ENCODE data around the gene EDRF1.

Gene EDRF1

DNA sequence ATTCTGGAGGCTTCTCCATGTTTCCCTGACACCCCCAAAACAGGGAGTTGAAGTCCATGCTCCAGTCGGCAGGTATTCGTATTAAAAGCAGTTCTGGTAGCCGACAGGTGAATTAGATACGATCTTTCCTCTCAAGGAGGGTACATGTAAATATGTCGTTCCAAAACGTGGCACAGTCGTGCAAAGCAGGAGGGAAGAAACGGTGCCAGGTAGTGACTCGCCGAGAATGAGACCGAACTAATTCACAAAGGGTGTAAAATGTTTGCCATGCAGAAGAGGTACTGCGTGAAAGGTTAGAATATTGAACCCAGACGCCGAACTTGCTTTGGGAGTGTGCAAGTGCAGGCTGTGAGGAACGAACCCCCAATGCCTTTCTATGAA is 483 bp downstream of the EDRF1 start:
- no peak for DNase-seq
- Histone ChIP-seq H3K4me3 (ENCODE audit: low read depth, low read length) (peak overlapping the region; percentile 94), H3K27ac (peak overlapping the region; percentile 78), H3K36me3 (replicated peaks) (peaks cover 16% of the 10 kb centered on the region), H3K27me3 (replicated peaks) (no peaks in the 10 kb centered on the region)
- in situ Hi-C loops (cut with HindIII; ENCODE audit: low pct_ligation_motif_present, low sequenced_read_pairs): no loop called here
- TF ChIP-seq, protein P1, sequence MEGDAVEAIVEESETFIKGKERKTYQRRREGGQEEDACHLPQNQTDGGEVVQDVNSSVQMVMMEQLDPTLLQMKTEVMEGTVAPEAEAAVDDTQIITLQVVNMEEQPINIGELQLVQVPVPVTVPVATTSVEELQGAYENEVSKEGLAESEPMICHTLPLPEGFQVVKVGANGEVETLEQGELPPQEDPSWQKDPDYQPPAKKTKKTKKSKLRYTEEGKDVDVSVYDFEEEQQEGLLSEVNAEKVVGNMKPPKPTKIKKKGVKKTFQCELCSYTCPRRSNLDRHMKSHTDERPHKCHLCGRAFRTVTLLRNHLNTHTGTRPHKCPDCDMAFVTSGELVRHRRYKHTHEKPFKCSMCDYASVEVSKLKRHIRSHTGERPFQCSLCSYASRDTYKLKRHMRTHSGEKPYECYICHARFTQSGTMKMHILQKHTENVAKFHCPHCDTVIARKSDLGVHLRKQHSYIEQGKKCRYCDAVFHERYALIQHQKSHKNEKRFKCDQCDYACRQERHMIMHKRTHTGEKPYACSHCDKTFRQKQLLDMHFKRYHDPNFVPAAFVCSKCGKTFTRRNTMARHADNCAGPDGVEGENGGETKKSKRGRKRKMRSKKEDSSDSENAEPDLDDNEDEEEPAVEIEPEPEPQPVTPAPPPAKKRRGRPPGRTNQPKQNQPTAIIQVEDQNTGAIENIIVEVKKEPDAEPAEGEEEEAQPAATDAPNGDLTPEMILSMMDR (IDR thresholded peaks at IDR 0.05; ENCODE audit: low read depth, low read length, missing control alignments): no peak

DNA sequence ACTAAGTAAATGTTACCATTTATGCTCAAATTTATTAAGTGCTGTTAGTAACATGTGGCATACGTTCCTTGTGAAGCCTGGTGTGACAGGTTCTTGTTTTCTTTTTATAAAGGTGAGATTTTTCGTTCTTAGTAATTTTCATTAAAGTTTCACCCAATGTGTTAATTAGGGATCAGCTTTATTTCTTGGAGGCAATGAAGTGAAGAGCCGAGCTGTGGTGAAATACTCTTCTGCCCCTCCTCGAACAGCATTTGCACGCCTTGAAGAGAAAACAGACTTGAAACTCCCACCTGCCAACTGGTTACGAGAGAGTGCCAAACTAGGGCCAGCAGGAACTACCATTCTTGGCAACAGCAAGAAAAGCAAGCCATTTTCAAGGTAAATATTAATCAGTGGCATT is 1.5 kb downstream of the EDRF1 start:
- no peak overlapping the region for H3K27ac ChIP-seq
- TF ChIP-seq, protein P1 (IDR thresholded peaks at IDR 0.05; ENCODE audit: low read depth, low read length, missing control alignments): no peak
- in situ Hi-C loops (cut with HindIII; ENCODE audit: low pct_ligation_motif_present, low sequenced_read_pairs): no loop called here
- DNase-seq: no peak
- H3K27me3 ChIP-seq (replicated peaks): no peaks in the 10 kb centered on the region
- H3K36me3 ChIP-seq (replicated peaks): peaks cover 22% of the 10 kb centered on the region
- no peak overlapping the region for H3K4me3 ChIP-seq (ENCODE audit: low read depth, low read length)

DNA sequence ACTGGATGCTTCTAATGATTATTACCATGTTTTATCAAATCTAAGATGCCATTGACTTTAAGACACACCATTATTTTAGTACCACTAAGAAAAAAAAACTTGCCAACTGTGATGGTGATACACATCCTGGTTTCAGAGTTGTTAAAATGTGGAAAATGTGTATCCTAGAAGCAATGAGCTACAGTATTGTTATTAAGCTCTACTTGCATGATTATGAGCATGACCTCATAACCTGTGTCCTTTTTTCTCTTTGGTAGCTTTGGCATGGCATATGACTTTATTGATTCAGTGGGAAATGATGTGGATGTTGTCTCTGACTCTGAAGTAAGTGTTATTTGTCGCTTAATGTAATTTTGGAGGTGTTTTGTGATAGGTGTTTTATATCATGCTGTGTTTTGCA is 3.3 kb downstream of the EDRF1 start:
- H3K27me3 ChIP-seq (replicated peaks): no peaks in the 10 kb centered on the region
- TF ChIP-seq, protein P1 (IDR thresholded peaks at IDR 0.05; ENCODE audit: low read depth, low read length, missing control alignments): no peak
- peaks cover 37% of the 10 kb centered on the region for H3K36me3 ChIP-seq (replicated peaks)
- H3K4me3 ChIP-seq (ENCODE audit: low read depth, low read length): no peak overlapping the region
- in situ Hi-C loops (cut with HindIII; ENCODE audit: low pct_ligation_motif_present, low sequenced_read_pairs): no loop called here
- H3K27ac ChIP-seq: no peak overlapping the region
- no peak for DNase-seq

DNA sequence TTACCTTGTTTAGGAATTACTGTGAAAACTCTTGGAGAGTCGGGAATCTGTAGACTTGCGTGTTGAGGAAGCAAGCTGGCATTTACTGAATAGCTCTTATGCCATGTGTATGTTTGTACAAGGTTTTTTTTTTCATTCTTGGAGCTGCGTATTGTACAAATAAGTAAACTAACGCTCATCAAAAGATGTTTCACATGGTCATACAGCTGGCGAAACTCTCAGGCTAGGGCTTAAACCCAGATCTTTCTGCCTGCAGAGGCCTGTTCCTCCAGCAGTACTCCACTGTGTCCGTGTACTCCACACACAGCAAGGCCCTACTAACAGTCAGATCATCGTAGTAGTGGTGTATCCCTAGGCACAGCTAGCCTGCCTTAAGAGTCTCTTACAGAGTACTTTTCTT is 7.4 kb downstream of the EDRF1 start:
- in situ Hi-C loops (cut with HindIII; ENCODE audit: low pct_ligation_motif_present, low sequenced_read_pairs): no loop called here
- TF ChIP-seq, protein P1 (IDR thresholded peaks at IDR 0.05; ENCODE audit: low read depth, low read length, missing control alignments): no peak
- no peaks in the 10 kb centered on the region for H3K27me3 ChIP-seq (replicated peaks)
- no peak overlapping the region for H3K4me3 ChIP-seq (ENCODE audit: low read depth, low read length)
- no peak for DNase-seq
- H3K36me3 ChIP-seq (replicated peaks): peaks cover 62% of the 10 kb centered on the region
- H3K27ac ChIP-seq: no peak overlapping the region

DNA sequence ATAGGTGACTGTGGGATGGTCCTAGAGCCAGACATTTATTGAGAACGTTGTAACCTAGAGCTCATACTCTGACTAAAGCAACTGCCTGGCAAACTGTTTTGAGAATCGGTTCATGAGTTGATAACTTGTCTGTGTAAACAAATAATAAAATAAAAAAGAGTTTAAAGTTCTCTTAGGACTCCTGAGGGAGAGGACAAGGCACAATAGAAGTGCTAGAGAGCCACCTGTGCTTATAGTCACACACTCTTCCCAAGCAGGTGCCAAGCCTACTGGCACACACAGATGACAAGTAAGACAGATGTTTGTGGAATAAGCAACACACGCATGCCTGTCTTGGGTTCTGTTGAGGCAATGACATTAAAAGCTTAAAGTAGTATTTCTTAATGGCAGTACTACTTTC is 7.9 kb downstream of the EDRF1 start:
- Histone ChIP-seq H3K4me3 (ENCODE audit: low read depth, low read length) (no peak overlapping the region), H3K27me3 (replicated peaks) (no peaks in the 10 kb centered on the region), H3K27ac (no peak overlapping the region), H3K36me3 (replicated peaks) (peaks cover 60% of the 10 kb centered on the region)
- no peak for DNase-seq
- TF ChIP-seq, protein P1 (IDR thresholded peaks at IDR 0.05; ENCODE audit: low read depth, low read length, missing control alignments): no peak
- in situ Hi-C loops (cut with HindIII; ENCODE audit: low pct_ligation_motif_present, low sequenced_read_pairs): no loop called here

DNA sequence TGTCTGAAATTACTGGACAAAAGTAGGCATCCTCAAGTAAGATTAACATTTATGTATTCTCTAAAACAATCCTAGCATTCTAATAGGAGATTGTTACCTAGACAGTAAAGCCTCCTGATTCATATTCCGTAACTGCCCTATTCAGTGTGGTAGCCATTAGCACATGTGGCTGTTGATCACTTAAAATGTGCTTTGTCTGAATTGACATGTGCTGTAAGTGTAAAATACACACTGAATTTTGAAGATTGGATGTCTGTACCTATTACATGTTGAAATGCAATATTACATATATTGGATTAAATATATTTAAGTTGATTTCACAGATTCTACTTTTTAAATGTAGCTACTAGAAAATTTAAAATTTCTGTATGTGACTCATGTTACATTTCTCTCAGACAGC is 14.6 kb downstream of the EDRF1 start:
- Histone ChIP-seq H3K27me3 (replicated peaks) (no peaks in the 10 kb centered on the region), H3K27ac (no peak overlapping the region), H3K4me3 (ENCODE audit: low read depth, low read length) (no peak overlapping the region), H3K36me3 (replicated peaks) (peaks cover 71% of the 10 kb centered on the region)
- DNase-seq: no peak
- TF ChIP-seq, protein P1 (IDR thresholded peaks at IDR 0.05; ENCODE audit: low read depth, low read length, missing control alignments): no peak
- in situ Hi-C loops (cut with HindIII; ENCODE audit: low pct_ligation_motif_present, low sequenced_read_pairs): no loop called here
